Measurements from ENCODE around the gene SPNS3. TPM values are rescaled to one million over a fixed set of nuclear protein-coding genes. Genes with fewer than 3 reads are reported as not detected.

Gene SPNS3
- total and polyA plus RNA-seq, 9 of the 15 experiments (the other 6 are each of a cell fraction or from before 2014, with no cell fraction given) = not detected

DNA sequence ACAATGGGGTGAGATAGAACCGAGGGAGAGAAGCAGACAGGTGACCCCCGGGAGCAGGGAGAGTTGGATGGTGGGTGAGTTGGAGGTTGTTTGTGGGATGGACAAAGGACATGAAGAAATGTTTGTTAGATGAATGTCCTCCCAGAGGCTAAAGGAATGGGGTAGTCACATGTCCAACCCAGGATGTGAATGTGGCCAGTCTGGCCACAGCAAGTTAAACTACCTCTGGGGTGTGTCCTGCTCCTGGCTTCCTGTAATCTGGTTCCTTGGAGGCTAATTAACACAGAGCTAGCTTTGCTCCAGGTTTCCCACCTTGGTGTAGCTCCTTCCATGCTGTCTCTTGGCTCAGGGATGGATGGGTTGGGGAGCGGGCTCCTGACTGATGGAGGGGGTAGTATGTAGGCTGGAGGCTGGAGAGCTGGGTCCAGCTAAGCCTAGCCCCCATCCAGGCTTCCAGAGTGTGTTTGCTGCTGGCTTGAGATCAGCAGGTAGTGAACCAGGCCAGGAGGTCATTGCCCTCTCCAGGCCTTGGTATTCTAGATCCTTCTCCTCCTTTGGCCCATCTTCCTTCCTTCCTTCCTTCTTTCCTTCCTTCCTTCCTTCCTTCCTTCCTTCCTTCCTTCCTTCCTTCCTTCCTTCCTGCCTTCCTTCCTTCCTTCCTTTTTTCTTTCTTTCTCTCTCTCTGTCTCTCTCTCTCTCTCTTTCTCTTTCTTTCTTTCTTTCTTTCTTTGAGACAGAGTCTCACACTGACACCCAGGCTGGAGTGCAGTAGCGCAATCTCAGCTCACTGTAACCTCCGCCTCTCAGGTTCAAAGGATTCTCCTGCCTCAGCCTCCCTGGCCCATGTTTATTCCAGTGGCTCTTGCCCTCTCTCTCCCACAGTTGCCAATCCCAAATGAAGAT lies 39.3 kb upstream of the SPNS3 start (continued):
- TF ChIP-seq, protein P1, sequence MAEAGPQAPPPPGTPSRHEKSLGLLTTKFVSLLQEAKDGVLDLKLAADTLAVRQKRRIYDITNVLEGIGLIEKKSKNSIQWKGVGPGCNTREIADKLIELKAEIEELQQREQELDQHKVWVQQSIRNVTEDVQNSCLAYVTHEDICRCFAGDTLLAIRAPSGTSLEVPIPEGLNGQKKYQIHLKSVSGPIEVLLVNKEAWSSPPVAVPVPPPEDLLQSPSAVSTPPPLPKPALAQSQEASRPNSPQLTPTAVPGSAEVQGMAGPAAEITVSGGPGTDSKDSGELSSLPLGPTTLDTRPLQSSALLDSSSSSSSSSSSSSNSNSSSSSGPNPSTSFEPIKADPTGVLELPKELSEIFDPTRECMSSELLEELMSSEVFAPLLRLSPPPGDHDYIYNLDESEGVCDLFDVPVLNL (CRISPR knock-in tag; IDR thresholded peaks at IDR 0.05; ENCODE audit: low read depth) = no peak
- no peak for TF ChIP-seq ERF (CRISPR knock-in tag; IDR thresholded peaks at IDR 0.05)

DNA sequence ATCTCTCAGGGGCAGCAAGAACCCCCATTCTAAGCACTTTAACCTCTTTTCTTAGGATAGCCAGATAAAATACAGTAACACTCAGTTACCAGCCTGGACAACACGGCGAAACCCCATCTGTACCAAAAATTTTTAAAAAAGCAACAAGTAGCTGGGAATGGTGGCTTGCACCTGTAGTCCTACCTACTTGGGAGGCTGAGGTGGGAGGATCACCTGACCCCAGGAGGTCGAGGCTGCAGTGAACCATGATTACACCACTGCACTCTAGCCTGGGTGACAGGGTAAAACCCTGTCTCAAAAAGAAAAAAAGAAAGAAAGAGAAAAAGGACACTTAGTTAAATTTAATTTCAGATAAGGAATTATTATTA lies 38.6 kb upstream of the SPNS3 start:
- peaks cover 0 to 6% of the 10 kb centered on the region in 2 experiments; a peak in 1 of 5 replicates for H3K4me1 ChIP-seq (replicated peaks in 1 of 2; ENCODE audit: control insufficient read depth in 2 of 2, insufficient read depth in 2 of 2, low read length in 2 of 2)
- no peaks in the 10 kb centered on the region for H3K9me1 ChIP-seq (ENCODE audit: control insufficient read depth, insufficient read depth, low read length)
- H3K27ac ChIP-seq (ENCODE audit: extremely low read depth, low read depth, low read length) = no peak overlapping the region
- WGBS (ENCODE audit: insufficient coverage, low coverage, missing lambda C conversion rate) = 38% methylated on average over 3 of the region's 3 CpGs
- no peak overlapping the region for H3K9ac ChIP-seq (ENCODE audit: insufficient read depth in 1 of 2, low read depth in 2 of 2, low read length in 2 of 2)
- no peak overlapping the region for H3K4me3 ChIP-seq
- CTCF ChIA-PET (ENCODE audit: low intra/inter-chr PET ratio) = no interaction called here
- POLR2A ChIA-PET = interaction anchor here (1.3 kb wide), 2 partner anchors 9 to 10 kb away, joined by 3 to 7 read pairs; no protein-coding TSS in a partner anchor
- H2AFZ ChIP-seq (ENCODE audit: low read depth, low read length) = no peak overlapping the region
- in situ Hi-C loops (cut with MboI) = no loop called here
- intact Hi-C loops (cut with micrococcal nuclease) = no loop called here
- H3K9me3 ChIP-seq (replicated peaks; ENCODE audit: control insufficient read depth, insufficient read depth, low read depth, low read length) = no peaks in the 10 kb centered on the region
- no peaks in the 10 kb centered on the region for H3K79me2 ChIP-seq (ENCODE audit: control insufficient read depth, insufficient read depth, low read length)
- ATAC-seq (no peak), DNase-seq (ENCODE audit: extremely low read depth in 1 of 4, low spot score in 3 of 4) (no peak), FAIRE-seq (no peak)
- no peaks in the 10 kb centered on the region for H3K36me3 ChIP-seq (ENCODE audit: control insufficient read depth, insufficient read depth, low read length)
- no peaks in the 10 kb centered on the region for H4K20me1 ChIP-seq (replicated peaks; ENCODE audit: control insufficient read depth, insufficient read depth, low read length)
- BruUV-seq (replicated peaks) = no TSS peak
- H3K4me2 ChIP-seq (ENCODE audit: insufficient read depth, low read length) = no peak overlapping the region
- no peaks in the 10 kb centered on the region for H3K27me3 ChIP-seq (ENCODE audit: control insufficient read depth in 2 of 2, insufficient read depth in 2 of 2, low read length in 2 of 2)
- TF ChIP-seq ZC3H4 (CRISPR knock-in tag; IDR thresholded peaks at IDR 0.05; ENCODE audit: borderline replicate concordance) = no peak
- TF ChIP-seq PRMT5 (CRISPR knock-in tag; IDR thresholded peaks at IDR 0.05) = no peak
- no peak for TF ChIP-seq PHTF2 (CRISPR knock-in tag; IDR thresholded peaks at IDR 0.05)
- TF ChIP-seq, protein P1 (CRISPR knock-in tag; IDR thresholded peaks at IDR 0.05; ENCODE audit: low read depth) = no peak
- TF ChIP-seq, protein P2, sequence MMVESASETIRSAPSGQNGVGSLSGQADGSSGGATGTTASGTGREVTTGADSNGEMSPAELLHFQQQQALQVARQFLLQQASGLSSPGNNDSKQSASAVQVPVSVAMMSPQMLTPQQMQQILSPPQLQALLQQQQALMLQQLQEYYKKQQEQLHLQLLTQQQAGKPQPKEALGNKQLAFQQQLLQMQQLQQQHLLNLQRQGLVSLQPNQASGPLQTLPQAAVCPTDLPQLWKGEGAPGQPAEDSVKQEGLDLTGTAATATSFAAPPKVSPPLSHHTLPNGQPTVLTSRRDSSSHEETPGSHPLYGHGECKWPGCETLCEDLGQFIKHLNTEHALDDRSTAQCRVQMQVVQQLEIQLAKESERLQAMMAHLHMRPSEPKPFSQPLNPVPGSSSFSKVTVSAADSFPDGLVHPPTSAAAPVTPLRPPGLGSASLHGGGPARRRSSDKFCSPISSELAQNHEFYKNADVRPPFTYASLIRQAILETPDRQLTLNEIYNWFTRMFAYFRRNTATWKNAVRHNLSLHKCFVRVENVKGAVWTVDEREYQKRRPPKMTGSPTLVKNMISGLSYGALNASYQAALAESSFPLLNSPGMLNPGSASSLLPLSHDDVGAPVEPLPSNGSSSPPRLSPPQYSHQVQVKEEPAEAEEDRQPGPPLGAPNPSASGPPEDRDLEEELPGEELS (CRISPR knock-in tag; IDR thresholded peaks at IDR 0.05; ENCODE audit: borderline replicate concordance) = no peak
- no peak for TF ChIP-seq PPARD (CRISPR knock-in tag; IDR thresholded peaks at IDR 0.05)
- TF ChIP-seq TSC22D4 (tag; IDR thresholded peaks at IDR 0.05) = no peak
- no peak for TF ChIP-seq EGR1 (conservative IDR thresholded peaks at IDR 0.05)
- no peak for TF ChIP-seq XRCC4 (IDR thresholded peaks at IDR 0.05; ENCODE audit: extremely low read depth, insufficient read depth, insufficient read length)
- TF ChIP-seq SIX5 (IDR thresholded peaks at IDR 0.05; ENCODE audit: borderline replicate concordance in 1 of 2, insufficient read depth in 1 of 2, low read depth in 1 of 2, low read length in 2 of 2) = no peak
- TF ChIP-seq TOE1 (IDR thresholded peaks at IDR 0.05; ENCODE audit: borderline replicate concordance) = no peak
- no peak for TF ChIP-seq TOE1 (CRISPR knock-in tag; IDR thresholded peaks at IDR 0.05; ENCODE audit: borderline replicate concordance, low read depth)
- TF ChIP-seq, protein P3, sequence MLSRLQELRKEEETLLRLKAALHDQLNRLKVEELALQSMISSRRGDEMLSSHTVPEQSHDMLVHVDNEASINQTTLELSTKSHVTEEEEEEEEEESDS (CRISPR knock-in tag; IDR thresholded peaks at IDR 0.05) = no peak

Measured in K562 (cell line).